Glomerular endothelial cell (primary cell): ENCODE data around the gene THRA. TPM values are rescaled to one million over a fixed set of nuclear protein-coding genes. Genes with fewer than 3 reads are reported as not detected.
"Not testable (repeated sequence)": the region's sequence is repeated elsewhere in the genome, so short reads cannot be mapped to it uniquely, and the experiment has no call there.

Source experiments
- DNase-seq: peaks from one replicate; pipeline ENCODE4 v3.0.0-alpha.2; 2011; ENCODE audit warnings: low read depth, low spot score; ENCODE audit errors: extremely low read depth
- total RNA-seq: library from RNA; depleted of rRNA; stranded (reverse); fragments of >200 nt; gene quantifications from 2 replicates; pipeline ENCODE4 v1.2.3, GENCODE V29; 2015

The THRA gene
- total RNA-seq, 1 donor from 2014 or later, result 22.8 TPM

DNA sequence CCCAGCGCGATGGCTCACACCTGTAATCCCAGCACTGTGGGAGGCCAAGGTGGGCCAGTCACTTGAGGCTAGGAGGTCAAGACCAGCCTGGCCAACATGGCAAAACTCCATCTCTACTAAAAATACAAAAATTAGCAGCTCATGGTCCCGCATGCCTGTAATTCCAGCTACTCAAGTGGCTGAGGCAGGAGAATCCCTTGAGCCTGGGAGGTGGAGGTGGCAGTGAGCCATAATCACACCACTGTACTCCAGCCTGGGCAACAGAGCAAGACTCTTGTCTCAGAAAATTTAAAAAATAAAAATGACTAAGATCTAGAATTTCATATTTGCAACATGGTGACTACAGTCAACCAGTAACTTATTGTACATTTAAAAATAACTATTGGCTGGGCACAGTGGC lies 80.4 kb downstream of the THRA start:
- not testable (repeated sequence) for DNase-seq

Other genes with a start within 250 kb of the THRA start
- gene IKZF3, start 198.7 kb upstream of the THRA start, total RNA-seq, result not detected in 2 replicates
- not detected in 2 replicates for gene ZPBP2, start 194.8 kb upstream of the THRA start, total RNA-seq
- gene GSDMB, start 144.3 kb upstream of the THRA start, total RNA-seq, result 3.0 and 6.8 TPM in 2 replicates
- 26.0 and 29.5 TPM in 2 replicates for gene ORMDL3, start 135.4 kb upstream of the THRA start, total RNA-seq
- not detected in 2 replicates for gene LRRC3C, start 135.2 kb upstream of the THRA start, total RNA-seq
- not detected in 2 replicates for gene GSDMA, start 100.0 kb upstream of the THRA start, total RNA-seq
- 124 and 134 TPM in 2 replicates for gene PSMD3, start 82.2 kb upstream of the THRA start, total RNA-seq
- gene CSF3, start 47.5 kb upstream of the THRA start, total RNA-seq, result 10.5 and 23.1 TPM in 2 replicates
- gene MED24, start 8.6 kb upstream of the THRA start, total RNA-seq, result 87.8 and 91.1 TPM in 2 replicates
- 1.8 and 5.1 TPM in 2 replicates for gene NR1D1, start 37.6 kb downstream of the THRA start, total RNA-seq
- 60.5 and 84.1 TPM in 2 replicates for gene MSL1, start 59.0 kb downstream of the THRA start, total RNA-seq
- 36.9 and 46.6 TPM in 2 replicates for gene CASC3, start 77.6 kb downstream of the THRA start, total RNA-seq
- 2.0 and 4.6 TPM in 2 replicates for gene RAPGEFL1, start 114.5 kb downstream of the THRA start, total RNA-seq
- gene WIPF2, start 156.3 kb downstream of the THRA start, total RNA-seq, result 15.9 and 17.3 TPM in 2 replicates
- 4.5 and 12.1 TPM in 2 replicates for gene CDC6, start 224.9 kb downstream of the THRA start, total RNA-seq
- gene RARA, start 246.2 kb downstream of the THRA start, total RNA-seq, result 51.4 and 60.4 TPM in 2 replicates